HEK293 (cell line): ENCODE results near the gene SPINT2.

Source experiments
- BCL11B ChIP-seq: fragments of 450-650 bp; formaldehyde crosslinking; IDR thresholded peaks from 2 replicates; pipeline ENCODE4 v1.5.1; 2016; ENCODE audit warnings: low read depth, missing biosample characterization, missing genetic modification characterization
- CTCF ChIP-seq: fragments of 450-650 bp; formaldehyde crosslinking; IDR thresholded peaks from 2 replicates; pipeline ENCODE4 v1.5.1; 2016; ENCODE audit warnings: missing biosample characterization, missing genetic modification characterization
- ELK4 ChIP-seq: IDR thresholded peaks from 2 replicates; pipeline ENCODE4 v1.6.1; 2011; ENCODE audit warnings: mild to moderate bottlenecking, low read depth, low read length, borderline replicate concordance
- FEZF1 ChIP-seq: fragments of 450-650 bp; formaldehyde crosslinking; IDR thresholded peaks from 2 replicates; pipeline ENCODE4 v1.5.1; 2016; ENCODE audit warnings: missing biosample characterization, missing genetic modification characterization
- KLF8 ChIP-seq: fragments of 450-650 bp; formaldehyde crosslinking; IDR thresholded peaks from 2 replicates; pipeline ENCODE4 v1.5.1; 2016; ENCODE audit warnings: missing biosample characterization, missing genetic modification characterization
- YY2 ChIP-seq: fragments of 450-650 bp; formaldehyde crosslinking; IDR thresholded peaks from 2 replicates; pipeline ENCODE4 v1.5.1; 2016; ENCODE audit warnings: missing biosample characterization, missing genetic modification characterization
- ZBTB21 ChIP-seq: fragments of 450-650 bp; formaldehyde crosslinking; IDR thresholded peaks from 2 replicates; pipeline ENCODE4 v1.5.1; 2017; ENCODE audit warnings: missing biosample characterization, missing genetic modification characterization
- ZBTB7A ChIP-seq: fragments of 450-650 bp; formaldehyde crosslinking; IDR thresholded peaks from 2 replicates; pipeline ENCODE4 v1.5.1; 2016; ENCODE audit warnings: low read depth, missing biosample characterization, missing genetic modification characterization
- ZIC2 ChIP-seq: fragments of 450-650 bp; formaldehyde crosslinking; IDR thresholded peaks from 2 replicates; pipeline ENCODE4 v1.5.1; 2016; ENCODE audit warnings: missing biosample characterization, missing genetic modification characterization
- ZNF133 ChIP-seq: fragments of 450-650 bp; formaldehyde crosslinking; IDR thresholded peaks from 2 replicates; pipeline ENCODE4 v1.5.1; 2016; ENCODE audit warnings: missing biosample characterization, missing genetic modification characterization
- ZNF148 ChIP-seq: fragments of 450-650 bp; formaldehyde crosslinking; IDR thresholded peaks from 2 replicates; pipeline ENCODE4 v1.5.0; 2017; ENCODE audit warnings: missing biosample characterization, missing genetic modification characterization, borderline replicate concordance
- ZNF184 ChIP-seq: fragments of 450-650 bp; IDR thresholded peaks from 2 replicates; pipeline ENCODE4 v1.5.1; 2018; ENCODE audit warnings: missing biosample characterization, mild to moderate bottlenecking, missing genetic modification characterization
- ZNF354C ChIP-seq: fragments of 450-650 bp; formaldehyde crosslinking; IDR thresholded peaks from 2 replicates; pipeline ENCODE4 v1.5.1; 2016; ENCODE audit warnings: missing biosample characterization, missing genetic modification characterization, low read depth, borderline replicate concordance
- ZNF404 ChIP-seq: fragments of 450-650 bp; formaldehyde crosslinking; IDR thresholded peaks from 2 replicates; pipeline ENCODE4 v1.5.1; 2017; ENCODE audit warnings: missing biosample characterization, missing genetic modification characterization
- ZNF558 ChIP-seq: fragments of 450-650 bp; formaldehyde crosslinking; IDR thresholded peaks from 2 replicates; pipeline ENCODE4 v1.5.1; 2016; ENCODE audit warnings: missing biosample characterization, missing genetic modification characterization
- ZNF610 ChIP-seq: fragments of 450-650 bp; formaldehyde crosslinking; IDR thresholded peaks from 2 replicates; pipeline ENCODE4 v1.5.1; 2016; ENCODE audit warnings: missing biosample characterization, missing genetic modification characterization, borderline replicate concordance
- ZNF623 ChIP-seq: fragments of 450-650 bp; formaldehyde crosslinking; IDR thresholded peaks from 2 replicates; pipeline ENCODE4 v1.5.1; 2016; ENCODE audit warnings: missing biosample characterization, missing genetic modification characterization
- ZNF629 ChIP-seq: fragments of 450-650 bp; formaldehyde crosslinking; IDR thresholded peaks from 2 replicates; pipeline ENCODE4 v1.5.1; 2017; ENCODE audit warnings: missing biosample characterization, missing genetic modification characterization
- ZNF670 ChIP-seq: fragments of 450-650 bp; formaldehyde crosslinking; IDR thresholded peaks from 2 replicates; pipeline ENCODE4 v1.5.1; 2016; ENCODE audit warnings: missing biosample characterization, missing genetic modification characterization, low read depth
- ZNF677 ChIP-seq: fragments of 450-650 bp; IDR thresholded peaks from 2 replicates; pipeline ENCODE4 v1.5.0; 2018; ENCODE audit warnings: missing biosample characterization, mild to moderate bottlenecking, missing genetic modification characterization, moderate library complexity
- ZNF830 ChIP-seq: fragments of 450-650 bp; IDR thresholded peaks from 2 replicates; pipeline ENCODE4 v1.5.0; 2018; ENCODE audit warnings: missing biosample characterization, missing genetic modification characterization, low read depth, mild to moderate bottlenecking, moderate library complexity
- ZSCAN16 ChIP-seq: fragments of 450-650 bp; formaldehyde crosslinking; IDR thresholded peaks from 2 replicates; pipeline ENCODE4 v1.5.1; 2016; ENCODE audit warnings: missing biosample characterization, missing genetic modification characterization
- ZSCAN5A ChIP-seq: fragments of 450-650 bp; formaldehyde crosslinking; IDR thresholded peaks from 2 replicates; pipeline ENCODE4 v1.5.1; 2016; ENCODE audit warnings: missing biosample characterization, missing genetic modification characterization
- TF ChIP-seq, protein P1 (sequence below): fragments of 450-650 bp; formaldehyde crosslinking; IDR thresholded peaks from 2 replicates; pipeline ENCODE4 v1.5.1; 2017; ENCODE audit warnings: missing biosample characterization, missing genetic modification characterization
- TF ChIP-seq, protein P2 (sequence below): fragments of 450-650 bp; formaldehyde crosslinking; IDR thresholded peaks from 2 replicates; pipeline ENCODE4 v1.5.1; 2016; ENCODE audit warnings: missing biosample characterization, missing genetic modification characterization
- TF ChIP-seq, protein P3 (sequence below): fragments of 450-650 bp; formaldehyde crosslinking; IDR thresholded peaks from 2 replicates; pipeline ENCODE4 v1.5.1; 2016; ENCODE audit warnings: missing biosample characterization, missing genetic modification characterization

Gene SPINT2

GRCh38 chr19:38267761-38268483, 3.5 kb downstream of the SPINT2 start (continued):
- TF ChIP-seq ZNF404 (tag by site-specific recombination) (no peak), FEZF1 (tag by site-specific recombination) (no peak), ZNF184 (no peak), ZNF670 (tag by site-specific recombination) (no peak), ZNF830 (tag by site-specific recombination) (no peak), ZNF133 (no peak), ZSCAN16 (no peak), ZNF148 (no peak), ZNF610 (tag by site-specific recombination) (no peak), ZBTB7A (tag by site-specific recombination) (no peak), ZNF558 (no peak), CTCF (tag by site-specific recombination) (no peak), ZNF677 (tag by site-specific recombination) (no peak), BCL11B (tag by site-specific recombination) (no peak), ZNF623 (tag by site-specific recombination) (no peak), ZNF354C (no peak), KLF8 (tag by site-specific recombination) (no peak), ELK4 (no peak), ZIC2 (peak; percentile 77), ZSCAN5A (tag by site-specific recombination) (no peak), YY2 (tag by site-specific recombination) (no peak), ZBTB21 (tag by site-specific recombination) (no peak), ZNF629 (tag by site-specific recombination) (no peak)
- TF ChIP-seq, protein P1, sequence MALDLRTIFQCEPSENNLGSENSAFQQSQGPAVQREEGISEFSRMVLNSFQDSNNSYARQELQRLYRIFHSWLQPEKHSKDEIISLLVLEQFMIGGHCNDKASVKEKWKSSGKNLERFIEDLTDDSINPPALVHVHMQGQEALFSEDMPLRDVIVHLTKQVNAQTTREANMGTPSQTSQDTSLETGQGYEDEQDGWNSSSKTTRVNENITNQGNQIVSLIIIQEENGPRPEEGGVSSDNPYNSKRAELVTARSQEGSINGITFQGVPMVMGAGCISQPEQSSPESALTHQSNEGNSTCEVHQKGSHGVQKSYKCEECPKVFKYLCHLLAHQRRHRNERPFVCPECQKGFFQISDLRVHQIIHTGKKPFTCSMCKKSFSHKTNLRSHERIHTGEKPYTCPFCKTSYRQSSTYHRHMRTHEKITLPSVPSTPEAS (tag by site-specific recombination): no peak
- TF ChIP-seq, protein P2, sequence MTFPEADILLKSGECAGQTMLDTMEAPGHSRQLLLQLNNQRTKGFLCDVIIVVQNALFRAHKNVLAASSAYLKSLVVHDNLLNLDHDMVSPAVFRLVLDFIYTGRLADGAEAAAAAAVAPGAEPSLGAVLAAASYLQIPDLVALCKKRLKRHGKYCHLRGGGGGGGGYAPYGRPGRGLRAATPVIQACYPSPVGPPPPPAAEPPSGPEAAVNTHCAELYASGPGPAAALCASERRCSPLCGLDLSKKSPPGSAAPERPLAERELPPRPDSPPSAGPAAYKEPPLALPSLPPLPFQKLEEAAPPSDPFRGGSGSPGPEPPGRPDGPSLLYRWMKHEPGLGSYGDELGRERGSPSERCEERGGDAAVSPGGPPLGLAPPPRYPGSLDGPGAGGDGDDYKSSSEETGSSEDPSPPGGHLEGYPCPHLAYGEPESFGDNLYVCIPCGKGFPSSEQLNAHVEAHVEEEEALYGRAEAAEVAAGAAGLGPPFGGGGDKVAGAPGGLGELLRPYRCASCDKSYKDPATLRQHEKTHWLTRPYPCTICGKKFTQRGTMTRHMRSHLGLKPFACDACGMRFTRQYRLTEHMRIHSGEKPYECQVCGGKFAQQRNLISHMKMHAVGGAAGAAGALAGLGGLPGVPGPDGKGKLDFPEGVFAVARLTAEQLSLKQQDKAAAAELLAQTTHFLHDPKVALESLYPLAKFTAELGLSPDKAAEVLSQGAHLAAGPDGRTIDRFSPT (tag by site-specific recombination): no peak
- TF ChIP-seq, protein P3, sequence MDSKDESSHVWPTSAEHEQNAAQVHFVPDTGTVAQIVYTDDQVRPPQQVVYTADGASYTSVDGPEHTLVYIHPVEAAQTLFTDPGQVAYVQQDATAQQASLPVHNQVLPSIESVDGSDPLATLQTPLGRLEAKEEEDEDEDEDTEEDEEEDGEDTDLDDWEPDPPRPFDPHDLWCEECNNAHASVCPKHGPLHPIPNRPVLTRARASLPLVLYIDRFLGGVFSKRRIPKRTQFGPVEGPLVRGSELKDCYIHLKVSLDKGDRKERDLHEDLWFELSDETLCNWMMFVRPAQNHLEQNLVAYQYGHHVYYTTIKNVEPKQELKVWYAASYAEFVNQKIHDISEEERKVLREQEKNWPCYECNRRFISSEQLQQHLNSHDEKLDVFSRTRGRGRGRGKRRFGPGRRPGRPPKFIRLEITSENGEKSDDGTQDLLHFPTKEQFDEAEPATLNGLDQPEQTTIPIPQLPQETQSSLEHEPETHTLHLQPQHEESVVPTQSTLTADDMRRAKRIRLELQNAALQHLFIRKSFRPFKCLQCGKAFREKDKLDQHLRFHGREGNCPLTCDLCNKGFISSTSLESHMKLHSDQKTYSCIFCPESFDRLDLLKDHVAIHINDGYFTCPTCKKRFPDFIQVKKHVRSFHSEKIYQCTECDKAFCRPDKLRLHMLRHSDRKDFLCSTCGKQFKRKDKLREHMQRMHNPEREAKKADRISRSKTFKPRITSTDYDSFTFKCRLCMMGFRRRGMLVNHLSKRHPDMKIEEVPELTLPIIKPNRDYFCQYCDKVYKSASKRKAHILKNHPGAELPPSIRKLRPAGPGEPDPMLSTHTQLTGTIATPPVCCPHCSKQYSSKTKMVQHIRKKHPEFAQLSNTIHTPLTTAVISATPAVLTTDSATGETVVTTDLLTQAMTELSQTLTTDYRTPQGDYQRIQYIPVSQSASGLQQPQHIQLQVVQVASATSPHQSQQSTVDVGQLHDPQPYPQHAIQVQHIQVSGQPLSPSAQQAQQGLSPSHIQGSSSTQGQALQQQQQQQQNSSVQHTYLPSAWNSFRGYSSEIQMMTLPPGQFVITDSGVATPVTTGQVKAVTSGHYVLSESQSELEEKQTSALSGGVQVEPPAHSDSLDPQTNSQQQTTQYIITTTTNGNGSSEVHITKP (tag by site-specific recombination): peak; percentile 72
